Measurements from ENCODE around the gene MROH2A.
A peak's percentile ranks its signal among the peaks of the same experiment; 100 is the strongest.

MROH2A gene

GRCh38 chr2:233818639-233819621 lies 40.8 kb downstream of the MROH2A start:
- Mint-ChIP-seq H3K27me3 (peaks cover 39% of the 10 kb centered on the region), H3K4me1 (no peaks in the 10 kb centered on the region), H3K27ac (no peak overlapping the region), H3K4me3 (no peak overlapping the region), H3K36me3 (no peaks in the 10 kb centered on the region), H3K9me3 (no peaks in the 10 kb centered on the region)
- ATAC-seq: no peak

DNA sequence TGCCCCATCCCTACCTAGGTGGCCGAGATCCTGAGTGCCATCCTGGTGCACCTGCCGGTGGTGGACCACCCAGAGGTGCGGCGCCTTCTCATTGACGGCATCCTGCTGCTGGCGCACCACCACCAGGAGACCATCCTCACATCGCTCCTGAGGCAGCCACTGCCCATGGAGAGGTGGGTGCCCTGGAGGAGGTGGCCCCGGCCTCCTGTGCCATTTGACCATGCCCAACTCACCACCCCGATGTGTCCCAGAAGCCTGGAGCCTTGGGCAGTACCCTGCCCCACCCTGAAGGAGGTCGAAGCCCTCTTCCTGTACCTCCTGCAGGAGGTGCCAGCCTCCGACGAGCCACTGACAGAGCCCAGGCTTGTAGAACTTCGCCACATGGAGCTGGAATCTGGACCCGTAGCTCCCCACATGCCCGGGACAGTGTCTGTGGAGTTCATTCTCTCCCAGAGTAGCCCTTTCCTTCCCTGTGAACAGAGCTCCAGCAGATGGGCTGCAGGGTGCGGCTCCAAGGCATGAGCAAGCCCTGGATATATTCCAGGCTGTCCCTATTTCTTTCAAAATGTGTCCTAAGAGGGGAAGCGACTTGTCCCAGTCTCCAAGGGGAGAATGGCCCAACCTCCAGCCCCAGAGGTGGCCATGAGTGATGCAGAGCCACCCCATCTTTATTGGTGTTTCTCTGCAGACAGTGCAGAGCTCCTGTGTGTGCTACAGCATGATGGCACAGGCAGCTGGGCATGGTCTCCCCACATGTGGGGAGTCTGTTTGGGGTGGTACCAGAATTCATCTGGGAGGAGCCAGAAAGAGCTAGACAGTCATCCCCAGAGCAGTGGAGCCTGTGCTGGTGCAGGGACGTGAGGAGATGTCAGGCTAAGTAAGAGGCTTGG lies 42.0 kb downstream of the MROH2A start:
- no peak overlapping the region for H3K4me3 Mint-ChIP-seq

GRCh38 chr2:233820774-233821105 lies 42.6 kb downstream of the MROH2A start:
- Mint-ChIP-seq H3K27ac (no peak overlapping the region), H3K27me3 (peaks cover 39% of the 10 kb centered on the region), H3K4me3 (no peak overlapping the region), H3K36me3 (no peaks in the 10 kb centered on the region), H3K4me1 (no peaks in the 10 kb centered on the region), H3K9me3 (no peaks in the 10 kb centered on the region)
- ATAC-seq: no peak

More for the DNA sequence above, 42.0 kb downstream of the MROH2A start:
- no peak for ATAC-seq
- Mint-ChIP-seq H3K9me3 (no peaks in the 10 kb centered on the region), H3K4me1 (no peaks in the 10 kb centered on the region), H3K27ac (no peak overlapping the region), H3K36me3 (no peaks in the 10 kb centered on the region), H3K27me3 (peaks cover 39% of the 10 kb centered on the region)

- no peak for ATAC-seq
- H3K4me3 Mint-ChIP-seq: no peak overlapping the region
- H3K36me3 Mint-ChIP-seq: no peaks in the 10 kb centered on the region
- no peaks in the 10 kb centered on the region for H3K4me1 Mint-ChIP-seq
- H3K27ac Mint-ChIP-seq: no peak overlapping the region
- no peaks in the 10 kb centered on the region for H3K9me3 Mint-ChIP-seq
- peaks cover 39% of the 10 kb centered on the region for H3K27me3 Mint-ChIP-seq
Observed at GRCh38 chr2:233821196-233821595, 43.1 kb downstream of the MROH2A start.

GRCh38 chr2:233821709-233822100 lies 43.6 kb downstream of the MROH2A start:
- Mint-ChIP-seq H3K27me3 (peaks cover 39% of the 10 kb centered on the region), H3K27ac (no peak overlapping the region), H3K4me1 (no peaks in the 10 kb centered on the region), H3K36me3 (no peaks in the 10 kb centered on the region), H3K9me3 (no peaks in the 10 kb centered on the region), H3K4me3 (no peak overlapping the region)
- no peak for ATAC-seq

- ATAC-seq: no peak
- Mint-ChIP-seq H3K27ac (no peak overlapping the region), H3K36me3 (no peaks in the 10 kb centered on the region), H3K4me1 (no peaks in the 10 kb centered on the region), H3K9me3 (no peaks in the 10 kb centered on the region), H3K27me3 (peaks cover 34% of the 10 kb centered on the region), H3K4me3 (no peak overlapping the region)
Observed at GRCh38 chr2:233822101-233822771, 44.1 kb downstream of the MROH2A start.

DNA sequence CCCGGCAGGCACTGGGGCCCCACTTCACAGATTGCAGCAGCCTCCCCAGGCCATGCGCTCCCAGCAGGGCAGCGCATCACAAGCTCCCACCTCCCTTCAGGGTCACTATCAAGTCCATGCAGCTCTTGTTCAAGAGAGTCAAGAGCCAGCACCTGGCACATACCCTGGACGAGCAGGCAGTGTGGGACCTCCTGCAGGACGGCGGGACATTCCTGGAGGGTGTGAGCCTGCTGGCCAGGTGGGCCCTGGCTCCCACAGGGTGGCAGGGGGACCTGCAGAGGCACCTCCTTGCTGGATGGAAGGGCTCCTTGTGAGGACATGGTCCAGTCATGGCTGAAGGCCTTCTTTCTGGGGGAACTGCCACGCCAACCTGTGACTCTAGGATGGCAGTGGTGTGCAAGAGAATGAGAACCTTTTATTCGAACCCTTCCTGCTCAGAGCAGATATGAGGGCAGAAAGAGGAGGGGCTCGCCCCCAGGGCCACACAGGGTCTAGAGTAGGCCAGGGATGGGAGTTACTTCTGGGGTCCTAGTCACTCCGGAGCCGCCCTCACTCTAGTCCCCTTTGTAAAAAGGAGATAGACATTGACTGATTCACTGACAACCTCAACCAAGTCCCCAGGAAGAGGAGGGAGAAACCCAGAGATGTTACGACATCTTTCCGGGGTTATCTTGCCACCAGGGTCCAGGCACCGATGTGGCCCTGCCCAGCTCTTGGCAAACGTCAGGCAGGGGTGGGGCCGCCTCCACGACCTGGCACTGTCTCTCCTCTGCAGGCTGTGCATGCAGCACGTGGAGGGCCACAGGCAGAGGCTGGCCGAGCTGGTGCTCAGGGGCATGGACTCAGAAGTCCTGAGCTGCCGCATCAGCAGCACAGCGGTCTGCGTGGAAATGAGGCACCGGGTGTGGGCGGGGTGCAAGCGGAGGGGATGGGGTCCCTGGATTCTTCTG lies 44.9 kb downstream of the MROH2A start:
- no peaks in the 10 kb centered on the region for H3K4me1 Mint-ChIP-seq
- no peaks in the 10 kb centered on the region for H3K36me3 Mint-ChIP-seq
- no peak overlapping the region for H3K27ac Mint-ChIP-seq
- ATAC-seq: no peak
- no peak overlapping the region for H3K4me3 Mint-ChIP-seq
- H3K9me3 Mint-ChIP-seq: no peaks in the 10 kb centered on the region
- peaks cover 25% of the 10 kb centered on the region for H3K27me3 Mint-ChIP-seq

DNA sequence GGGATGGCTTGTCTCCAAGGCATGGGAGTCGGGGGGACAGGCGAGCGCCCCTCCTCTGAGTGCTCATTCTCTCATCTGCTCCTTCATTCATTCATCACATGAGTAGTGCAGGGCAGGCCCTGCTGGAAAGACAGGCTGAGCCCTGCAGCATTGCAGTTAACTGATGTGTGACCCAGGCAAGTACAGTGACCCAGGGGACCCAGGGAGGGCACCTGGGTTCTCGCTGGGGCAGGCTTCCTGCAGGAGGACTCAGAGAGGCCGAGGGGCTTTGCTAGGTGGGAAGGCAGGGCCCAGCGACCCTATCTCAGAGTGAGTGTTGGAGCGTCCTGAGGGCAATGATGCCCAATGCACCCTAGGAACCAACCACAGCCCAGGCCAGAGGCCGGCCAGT lies 45.6 kb downstream of the MROH2A start:
- Mint-ChIP-seq H3K36me3 (no peaks in the 10 kb centered on the region), H3K9me3 (no peaks in the 10 kb centered on the region), H3K4me3 (no peak overlapping the region), H3K27me3 (peaks cover 20% of the 10 kb centered on the region), H3K4me1 (no peaks in the 10 kb centered on the region), H3K27ac (no peak overlapping the region)
- no peak for ATAC-seq

DNA sequence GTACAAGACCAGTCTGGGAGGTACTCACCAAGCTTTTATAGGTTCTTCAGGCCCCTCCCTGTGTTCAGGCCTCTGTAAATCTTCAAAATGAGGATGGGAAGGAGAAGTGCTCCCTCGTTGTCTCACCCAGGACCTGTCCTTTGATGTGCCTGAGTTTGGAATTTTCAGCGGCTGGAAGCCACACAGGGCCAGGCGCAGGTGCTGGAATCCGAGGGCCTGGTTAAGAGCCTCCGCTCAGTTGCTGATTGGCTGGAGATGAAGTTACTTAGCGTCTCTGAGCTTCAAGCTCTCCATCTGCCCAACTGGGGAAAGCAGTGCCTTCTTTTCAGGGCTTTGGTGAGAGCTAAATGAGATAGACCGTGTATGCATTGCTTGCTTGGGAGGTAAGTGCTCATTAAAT lies 46.2 kb downstream of the MROH2A start:
- Mint-ChIP-seq H3K9me3 (no peaks in the 10 kb centered on the region), H3K27ac (no peak overlapping the region), H3K27me3 (peaks cover 14% of the 10 kb centered on the region), H3K4me1 (no peaks in the 10 kb centered on the region), H3K4me3 (no peak overlapping the region), H3K36me3 (no peaks in the 10 kb centered on the region)
- ATAC-seq: no peak

DNA sequence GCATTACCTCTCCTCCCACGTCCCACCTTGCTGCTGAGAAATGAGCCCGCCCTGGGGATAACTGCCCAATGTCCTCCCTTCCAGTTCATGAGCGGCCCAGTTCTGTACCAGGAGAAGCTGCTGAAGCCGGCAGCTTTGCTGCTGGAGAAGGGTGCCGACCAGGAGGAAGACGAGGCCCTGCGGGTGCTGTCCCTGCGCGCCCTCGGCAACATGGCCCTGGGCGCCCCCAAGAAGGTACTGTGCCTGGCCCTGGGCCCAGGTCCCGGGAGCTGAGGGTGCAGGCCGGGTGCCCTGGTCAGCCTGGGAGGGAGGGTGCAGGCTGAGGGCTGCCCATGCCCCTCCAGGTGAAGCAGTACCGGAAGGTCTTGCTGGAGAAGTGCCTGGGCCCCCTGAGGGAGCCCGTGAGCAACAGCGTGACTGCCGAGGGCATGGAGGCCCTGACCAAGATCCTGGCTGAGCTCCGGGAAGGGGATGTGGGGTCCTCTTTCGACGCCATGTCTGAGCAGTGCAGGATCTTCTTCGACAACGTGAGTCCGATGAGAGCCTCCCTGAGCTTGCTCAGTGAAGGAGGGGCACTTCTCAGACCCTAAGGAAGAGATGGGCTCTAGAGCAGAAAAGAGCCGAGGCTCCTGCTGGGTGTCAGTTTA lies 50.5 kb downstream of the MROH2A start:
- Mint-ChIP-seq H3K9me3 (no peaks in the 10 kb centered on the region), H3K27me3 (no peaks in the 10 kb centered on the region), H3K27ac (no peak overlapping the region), H3K36me3 (no peaks in the 10 kb centered on the region), H3K4me3 (no peak overlapping the region), H3K4me1 (no peaks in the 10 kb centered on the region)
- no peak for ATAC-seq

DNA sequence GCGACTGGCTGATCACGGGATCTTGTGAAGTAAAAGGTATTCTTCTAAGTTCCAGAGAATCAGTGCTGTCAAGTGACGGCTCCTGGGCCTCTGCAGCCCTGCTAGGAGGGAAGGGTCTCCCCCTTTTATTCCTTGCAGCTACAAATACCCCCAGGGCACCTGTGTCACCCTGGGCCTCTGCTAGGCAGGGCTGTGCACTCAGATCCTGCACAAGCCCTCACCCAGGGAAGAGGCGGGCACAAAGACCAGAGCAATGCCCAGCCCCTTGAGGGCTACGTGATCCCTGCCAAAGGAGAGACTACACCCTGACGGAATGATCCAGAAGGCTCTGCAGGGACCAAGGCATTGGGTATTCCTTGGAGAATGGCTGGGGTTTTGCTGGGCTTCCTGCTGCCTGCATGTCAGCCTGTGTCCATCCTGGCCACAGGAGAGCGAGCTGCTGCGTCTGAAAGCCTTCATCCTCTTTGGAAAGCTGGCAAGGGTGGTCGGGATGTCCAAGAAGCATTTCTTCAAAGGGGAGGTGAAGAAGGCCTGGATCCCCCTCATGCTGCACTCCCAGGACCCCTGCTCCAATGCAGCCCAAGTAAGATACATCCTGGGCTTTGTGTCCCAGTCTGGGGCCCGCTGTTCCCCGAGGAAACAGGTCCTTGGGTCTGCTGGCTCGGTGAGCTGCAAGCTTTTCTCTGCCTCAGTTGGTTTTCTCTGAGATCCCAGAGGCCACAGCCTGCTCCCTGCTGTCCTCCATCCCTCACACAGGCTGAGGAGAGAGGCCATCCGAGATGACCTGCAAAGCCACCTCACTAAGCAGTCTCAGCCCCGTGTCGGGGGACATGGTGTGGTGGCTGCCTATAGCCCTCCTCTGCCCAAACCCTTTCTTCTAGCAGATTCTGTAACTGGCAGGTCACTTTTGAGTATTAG lies 51.3 kb downstream of the MROH2A start:
- H3K36me3 Mint-ChIP-seq: no peaks in the 10 kb centered on the region
- no peak for ATAC-seq
- no peaks in the 10 kb centered on the region for H3K4me1 Mint-ChIP-seq
- no peaks in the 10 kb centered on the region for H3K27me3 Mint-ChIP-seq
- no peak overlapping the region for H3K4me3 Mint-ChIP-seq
- no peak overlapping the region for H3K27ac Mint-ChIP-seq
- H3K9me3 Mint-ChIP-seq: no peaks in the 10 kb centered on the region

DNA sequence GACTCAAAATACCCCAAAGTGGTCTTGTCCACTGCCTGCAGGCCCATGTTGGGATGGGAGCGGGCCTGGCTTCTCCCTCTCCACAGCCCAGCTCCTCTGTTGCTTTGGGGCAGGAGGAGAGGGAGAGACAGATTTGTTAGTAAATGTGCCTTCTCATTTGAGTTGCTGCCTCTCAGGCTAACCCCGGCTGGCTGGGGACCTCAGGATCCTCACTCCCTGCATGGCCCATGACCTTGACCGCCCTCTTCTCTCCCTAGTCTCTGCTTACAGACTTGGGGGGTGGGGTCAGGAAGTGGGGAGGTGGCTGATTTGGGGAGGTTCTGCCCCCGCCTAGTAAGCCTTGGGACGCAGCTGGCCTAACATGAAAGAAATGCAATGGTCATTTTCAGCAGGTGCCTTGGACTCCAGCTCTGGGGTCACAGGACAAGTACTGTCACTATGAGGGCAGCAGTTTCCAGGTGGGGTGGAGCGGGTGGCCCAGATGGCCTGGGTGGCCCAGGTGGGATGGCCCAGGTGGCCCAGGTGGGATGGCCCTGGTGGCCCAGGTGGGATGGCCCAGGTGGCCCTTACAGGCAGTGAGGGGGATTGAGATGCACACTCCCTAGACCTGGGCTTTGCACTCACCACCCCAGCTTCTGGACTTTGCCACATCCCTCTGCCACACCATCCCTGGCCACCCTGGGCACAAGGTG lies 52.1 kb downstream of the MROH2A start:
- peak; percentile 39 for ATAC-seq
- no peaks in the 10 kb centered on the region for H3K36me3 Mint-ChIP-seq
- H3K9me3 Mint-ChIP-seq: no peaks in the 10 kb centered on the region
- H3K4me1 Mint-ChIP-seq: no peaks in the 10 kb centered on the region
- H3K27ac Mint-ChIP-seq: no peak overlapping the region
- H3K4me3 Mint-ChIP-seq: no peak overlapping the region
- no peaks in the 10 kb centered on the region for H3K27me3 Mint-ChIP-seq
